HG02571 (cell line): ENCODE results near the gene C1QTNF12.

Experiments
- ATAC-seq: cut with Tn5 transposase; IDR thresholded peaks from one replicate; pipeline ENCODE4 v1.9.1; 2021; ENCODE audit warnings: mild to moderate bottlenecking, moderate library complexity; ENCODE audit not compliant: unreplicated experiment

The C1QTNF12 gene

GRCh38 chr1:1281533-1282321 is 35.2 kb upstream of the C1QTNF12 start:
- no peak for ATAC-seq

GRCh38 chr1:1280782-1281481 is 34.4 kb upstream of the C1QTNF12 start:
- ATAC-seq = no peak

- no peak for ATAC-seq
Measured at GRCh38 chr1:1279028-1279427, 32.5 kb upstream of the C1QTNF12 start.

- ATAC-seq = no peak
Measured at GRCh38 chr1:1278620-1279019, 32.1 kb upstream of the C1QTNF12 start.

GRCh38 chr1:1275836-1276235 is 29.3 kb upstream of the C1QTNF12 start:
- no peak for ATAC-seq

GRCh38 chr1:1274931-1275431 is 28.5 kb upstream of the C1QTNF12 start:
- no peak for ATAC-seq

- ATAC-seq = no peak
Measured at GRCh38 chr1:1274299-1274930, 27.9 kb upstream of the C1QTNF12 start.

- ATAC-seq = peak; percentile 69
Measured at GRCh38 chr1:1273512-1274298, 27.2 kb upstream of the C1QTNF12 start, which contains the start of gene UBE2J2. Gene UBE2J2, minus strand, starts transcription at chr1:1273854. Its CDS starts 5,862 bp downstream, at chr1:1267992.

GRCh38 chr1:1273209-1273511 is 26.6 kb upstream of the C1QTNF12 start:
- ATAC-seq = no peak

GRCh38 chr1:1272341-1273208 is 26.1 kb upstream of the C1QTNF12 start:
- no peak for ATAC-seq

- no peak for ATAC-seq
Measured at GRCh38 chr1:1270813-1271212, 24.3 kb upstream of the C1QTNF12 start.

GRCh38 chr1:1268284-1268682 is 21.8 kb upstream of the C1QTNF12 start:
- ATAC-seq = no peak

- ATAC-seq = no peak
Measured at GRCh38 chr1:1267488-1268283, 21.2 kb upstream of the C1QTNF12 start.

- ATAC-seq = no peak
Measured at GRCh38 chr1:1264868-1265272, 18.3 kb upstream of the C1QTNF12 start.

GRCh38 chr1:1264026-1264425 is 17.5 kb upstream of the C1QTNF12 start:
- ATAC-seq = no peak

- no peak for ATAC-seq
Measured at GRCh38 chr1:1262758-1263157, 16.2 kb upstream of the C1QTNF12 start.

GRCh38 chr1:1262071-1262470 is 15.5 kb upstream of the C1QTNF12 start:
- no peak for ATAC-seq

GRCh38 chr1:1260843-1261560 is 14.5 kb upstream of the C1QTNF12 start:
- ATAC-seq = no peak
